Measurements from ENCODE around the gene MYO7B.

GRCh38 chr2:127564429-127565260 is 29.2 kb downstream of the MYO7B start:
- TF ChIP-seq CTCF (conservative IDR thresholded peaks at IDR 0.05; ENCODE audit: low read length), result no peak
- TF ChIP-seq EZH2phosphoT487 (IDR thresholded peaks at IDR 0.05; ENCODE audit: borderline replicate concordance, low read depth, low read length), result no peak
